ENCODE data around the gene GGACT.

GRCh38 chr13:100637380-100637779 lies 48.8 kb upstream of the GGACT start:
- TF ChIP-seq REST (IDR thresholded peaks at IDR 0.05; ENCODE audit: insufficient read depth in 1 of 2, low read depth in 2 of 2, low read length in 2 of 2): no peak
- TF ChIP-seq POLR2AphosphoS5 (IDR thresholded peaks at IDR 0.05; ENCODE audit: low read depth, low read length): no peak
